ENCODE measurements around the gene CMA1.

The CMA1 gene

DNA sequence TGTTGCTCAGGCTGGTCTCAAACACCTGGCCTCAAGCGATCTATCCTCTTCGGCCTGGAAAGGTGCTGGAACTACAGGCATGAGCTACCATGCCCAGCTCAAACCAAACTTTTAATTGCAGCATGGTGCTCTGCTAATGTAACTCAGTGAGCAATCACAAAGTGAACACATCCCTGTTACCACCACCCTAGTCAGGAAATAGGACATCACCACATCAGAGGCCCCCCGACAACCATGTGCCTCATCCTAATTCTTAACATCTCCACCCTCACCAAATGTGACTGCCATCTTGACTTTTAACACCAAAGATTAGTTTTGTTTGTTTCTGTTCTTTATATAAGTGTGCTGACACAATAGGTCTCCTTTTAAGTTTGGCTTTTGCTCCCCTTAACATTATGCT, 42.7 kb downstream of the CMA1 start:
- DNase-seq: no peak

DNA sequence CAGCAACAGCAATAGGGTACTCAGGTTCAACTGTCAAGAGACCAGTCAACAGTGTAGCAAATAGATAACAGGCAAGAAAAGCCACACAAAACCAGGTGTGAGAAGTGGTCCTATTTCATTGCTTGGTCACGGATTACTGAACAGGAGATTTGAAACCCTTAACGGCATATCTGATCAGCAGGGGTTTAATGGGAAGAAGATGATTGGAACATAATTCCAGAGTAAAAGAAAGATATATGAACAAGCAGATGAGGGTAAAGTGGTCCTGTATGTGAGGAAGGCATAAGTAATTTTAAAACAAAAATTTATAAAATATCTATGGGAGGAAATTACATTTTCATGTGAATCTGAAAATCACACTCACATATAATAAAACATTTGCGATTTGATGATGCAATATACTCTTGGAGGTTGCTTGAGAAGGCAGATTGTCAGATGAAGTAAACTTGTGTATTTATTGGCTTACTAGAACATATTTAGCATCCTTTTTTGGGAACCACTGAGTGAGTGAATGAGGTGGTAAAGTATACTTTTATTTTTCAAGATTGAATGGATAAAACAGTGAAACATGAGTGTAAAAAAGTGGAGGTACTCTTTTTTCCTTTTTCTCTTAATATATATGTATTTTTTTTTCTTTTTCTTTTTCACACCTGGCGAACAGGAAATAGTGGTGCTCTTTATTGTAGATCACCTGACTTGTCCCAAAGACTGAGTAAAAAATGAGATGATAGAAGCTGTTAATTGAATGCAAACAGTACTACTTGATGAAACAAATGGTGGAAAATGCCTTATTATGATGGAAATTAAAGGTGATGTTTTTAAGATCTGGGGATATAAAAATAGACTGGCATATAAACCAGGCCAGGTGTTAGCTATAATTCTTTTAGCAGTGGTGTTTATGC, 43.9 kb downstream of the CMA1 start:
- no peak for DNase-seq

DNA sequence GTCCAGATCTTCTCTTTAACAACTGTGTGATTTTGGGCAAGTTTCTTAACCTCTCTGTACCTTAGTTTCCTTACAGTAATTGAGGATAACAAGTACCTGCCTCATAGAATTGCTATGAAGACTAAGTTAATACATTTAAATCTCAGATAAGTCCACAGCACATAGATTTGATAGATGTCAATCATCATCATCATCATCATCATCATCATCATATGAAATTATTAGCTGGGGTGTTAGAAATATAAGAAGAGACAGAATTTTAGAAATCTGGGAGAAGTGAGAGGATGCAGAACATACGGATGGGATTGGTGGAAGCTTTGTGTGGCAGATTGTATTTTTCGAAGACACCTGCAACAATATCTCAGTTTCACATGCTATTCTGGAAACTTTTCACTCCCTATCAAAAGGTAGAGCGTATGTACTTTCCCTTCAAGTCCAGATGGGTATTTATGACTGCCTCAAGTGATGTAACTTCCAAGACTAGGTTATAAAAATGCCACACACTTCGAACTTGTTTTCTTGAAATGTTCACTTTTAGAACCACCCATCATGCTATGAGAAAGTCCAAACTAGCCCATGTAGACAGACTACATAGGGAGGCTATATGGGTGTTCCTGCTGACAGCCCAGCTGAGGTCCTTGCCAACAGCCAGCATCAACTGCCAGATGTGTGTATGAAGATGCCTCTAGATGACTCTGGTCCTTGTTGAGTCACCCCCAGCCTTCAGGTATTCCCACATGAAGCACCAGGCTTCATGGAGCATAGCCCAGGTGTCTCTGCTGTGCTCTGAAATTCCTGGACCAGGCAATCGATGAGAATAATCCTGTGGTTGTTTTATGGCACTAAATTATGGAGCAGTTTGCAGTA, 44.8 kb downstream of the CMA1 start:
- no peak for DNase-seq

DNA sequence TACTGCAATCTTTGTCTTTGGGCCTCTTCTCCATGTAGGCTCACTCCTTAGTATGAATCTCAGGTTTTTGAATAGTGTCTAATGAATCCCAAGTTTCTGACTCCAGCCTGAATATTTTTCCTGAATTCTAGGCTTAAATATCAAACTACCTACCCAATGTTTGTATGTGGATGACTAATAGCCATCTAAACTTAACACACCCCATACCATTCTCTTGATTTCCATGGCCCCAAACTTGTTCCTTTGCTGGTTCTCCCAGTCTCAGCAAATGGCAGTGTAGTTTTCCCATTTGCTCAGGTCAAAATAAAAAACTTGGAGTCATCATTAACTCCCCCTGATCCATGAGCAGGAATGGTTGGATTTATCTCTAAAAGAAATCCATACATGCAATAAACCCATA, 46.7 kb downstream of the CMA1 start:
- DNase-seq: no peak

DNA sequence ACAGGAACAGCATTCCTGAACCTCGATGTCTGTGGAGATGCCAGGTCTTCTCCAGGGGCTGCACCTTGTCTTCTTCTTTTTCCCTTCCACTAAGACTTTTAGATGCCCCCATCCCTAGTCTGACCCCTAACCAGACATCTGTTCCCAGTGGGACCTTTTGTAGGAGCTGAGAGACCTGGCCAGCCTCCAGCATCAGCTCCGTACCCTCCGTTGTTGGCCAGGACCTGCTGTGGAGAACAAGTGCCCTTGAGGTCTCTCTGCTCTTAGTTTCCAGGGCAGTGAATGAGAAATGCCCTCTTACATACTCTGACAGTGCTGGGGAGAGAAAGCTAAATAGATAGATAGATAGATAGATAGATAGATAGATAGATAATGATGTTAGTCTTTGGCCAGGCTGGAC, 48.7 kb downstream of the CMA1 start:
- no peak for DNase-seq

DNA sequence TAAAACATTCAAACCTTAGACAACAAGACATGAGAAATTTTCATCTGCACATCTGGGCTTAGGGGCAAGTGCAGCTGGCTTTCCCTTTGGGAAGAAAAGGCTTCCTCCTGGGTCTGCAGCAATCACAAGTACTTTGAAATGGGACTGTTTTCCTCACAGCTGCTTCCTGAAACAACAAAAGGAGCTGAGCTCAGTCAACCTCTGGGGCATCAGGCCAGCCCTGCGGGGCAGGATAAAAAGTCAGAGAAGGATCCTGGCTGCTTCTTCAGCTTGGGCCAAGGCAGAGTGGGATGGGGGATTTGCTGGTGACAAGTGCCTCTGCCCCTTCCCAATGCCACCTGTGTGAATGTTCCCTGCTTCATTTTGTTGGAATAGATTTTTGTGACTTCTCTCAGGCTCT, 49.3 kb downstream of the CMA1 start:
- no peak for DNase-seq

DNA sequence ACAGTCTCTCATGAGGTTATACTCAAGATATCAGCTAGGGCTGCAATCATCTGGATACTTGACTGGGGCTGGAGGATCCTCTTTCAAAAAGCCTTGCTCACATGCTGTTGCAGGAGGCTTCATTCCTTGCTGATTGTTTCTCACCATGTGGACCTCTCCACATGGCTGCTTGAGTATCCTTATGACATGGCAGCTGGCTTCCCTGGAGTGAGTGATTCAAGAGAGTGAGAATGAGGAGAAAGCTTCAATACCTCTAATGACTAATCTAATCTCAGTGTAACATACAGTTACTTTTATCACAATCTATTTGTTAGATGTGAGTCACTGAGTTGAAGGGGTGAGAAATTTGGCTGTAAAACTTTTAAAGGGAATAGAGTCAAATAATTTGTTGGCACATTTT, 51.1 kb downstream of the CMA1 start:
- DNase-seq: no peak
